K562 (cell line): ENCODE measurements around the gene SUMO3. TPM values are rescaled to one million over a fixed set of nuclear protein-coding genes. Genes with fewer than 3 reads are reported as not detected.

Experiments
- CEBPB ChIP-seq: fragments of 450-650 bp; IDR thresholded peaks from 2 replicates; pipeline ENCODE4 v1.6.1; 2016; ENCODE audit warnings: missing genetic modification characterization, missing compliant biosample characterization
- NFXL1 ChIP-seq: fragments of 450-650 bp; formaldehyde crosslinking; IDR thresholded peaks from 2 replicates; pipeline ENCODE4 v1.4.0; 2021; ENCODE audit warnings: mild to moderate bottlenecking
- REST ChIP-seq, 2 experiments: fragments of 450-650 bp; formaldehyde crosslinking in 1 of 2; IDR thresholded peaks; 2 replicates each; pipeline versions ENCODE4 v1.4.0 to v1.6.1; 2014 to 2020; ENCODE audit warnings: mild to moderate bottlenecking in 2 of 2, borderline replicate concordance in 1 of 2, low read depth in 1 of 2
- SMARCC2 ChIP-seq: fragments of 450-650 bp; IDR thresholded peaks from 2 replicates; pipeline ENCODE4 v1.6.1; 2017; ENCODE audit warnings: antibody characterized with exemption, moderate library complexity, mild to moderate bottlenecking, low read depth
- TAL1 ChIP-seq: fragments of 450-650 bp; IDR thresholded peaks from 2 replicates; pipeline ENCODE4 v1.6.1; 2016; ENCODE audit warnings: mild to moderate bottlenecking
- ZBTB11 ChIP-seq, 3 experiments: fragments of 200-800 bp in 1 of 3; fragments of 250-450 bp in 1 of 3; fragments of 450-650 bp in 1 of 3; sonication (Bioruptor Pico) in 1 of 3; sonication (Bioruptor generic) in 1 of 3; formaldehyde crosslinking in 1 of 3; IDR thresholded peaks; 2 replicates each; pipeline versions ENCODE4 v1.6.1 to v1.8.0; 2016 to 2022; ENCODE audit warnings: mild to moderate bottlenecking in 2 of 3, missing genetic modification characterization in 2 of 3, missing compliant biosample characterization in 1 of 3, moderate library complexity in 1 of 3
- ZNF785 ChIP-seq: fragments of 250-450 bp; sonication (Bioruptor Pico); IDR thresholded peaks from 2 replicates; pipeline ENCODE4 v1.4.0; 2020; ENCODE audit warnings: mild to moderate bottlenecking
- polyA plus RNA-seq, 8 experiments: library from polyadenylated mRNA; depleted of rRNA in 4 of 8; stranded (reverse) in 5 of 8; unstranded in 3 of 8; fragments of >200 nt; fragmentation: Nextera tagmentation in 2 of 8; fragmentation: Illumina TruSeq in 1 of 8; extraction: Ambion mirVana in 2 of 8; extraction: Trizol in 1 of 8; gene quantifications; 2 replicates each; pipeline versions ENCODE4 v1.2.1 to v1.2.3, GENCODE V29; 2011 to 2014; ENCODE audit warnings: inconsistent platforms in 1 of 8, missing spikeins in 1 of 8
- total RNA-seq, 7 experiments: library from RNA; depleted of rRNA in 6 of 7; stranded (reverse); fragments of >200 nt in 6 of 7; fragmentation: Illumina TruSeq in 2 of 7; extraction: Trizol in 2 of 7; gene quantifications; 2 replicates each; pipeline versions ENCODE4 v1.2.1 to v1.2.3, GENCODE V29; 2011 to 2021; ENCODE audit warnings: low replicate concordance in 1 of 7

SUMO3 gene
- total and polyA plus RNA-seq, 9 of the 15 experiments (the other 6 are each of a cell fraction or from before 2014, with no cell fraction given): 13.9 to 143 (median 113) TPM

GRCh38 chr21:44803651-44804050, 14.2 kb downstream of the SUMO3 start (continued):
- peak; percentile 67; the same call in 1 of the 2 replicates for TF ChIP-seq REST (IDR thresholded peaks at IDR 0.05; ENCODE audit: borderline replicate concordance)
- TF ChIP-seq REST (CRISPR knock-in tag; IDR thresholded peaks at IDR 0.05; ENCODE audit: low read depth): no peak
- TF ChIP-seq ZBTB11 (CRISPR knock-in tag; IDR thresholded peaks at IDR 0.05): 0 out of 6 replicates have a peak, but pooled peaks of 1 of the 3 experiments have one; percentile 36
- no peak for TF ChIP-seq SMARCC2
- peak; percentile 76 for TF ChIP-seq CEBPB
- no peak for TF ChIP-seq NFXL1
- TF ChIP-seq TAL1: peak; percentile 40; the same call in 1 of the 2 replicates
- TF ChIP-seq ZNF785 (CRISPR knock-in tag): no peak
